PC-9 (cell line): ENCODE results near the gene TIMMDC1. TPM values are rescaled to one million over a fixed set of nuclear protein-coding genes. Genes with fewer than 3 reads are reported as not detected.

Experiments
- BruUV-seq: library from RNA; stranded (reverse); fragments of 400-500 nt; replicated peaks from 2 replicates; lab custom pipeline; 2021; lab: Mats Ljungman, UMichigan
- CTCF ChIA-PET: fragments of 300-600 bp; sonication (Branson Sonifier 250); formaldehyde crosslinking; loops from one replicate; lab custom pipeline; 2022; ENCODE audit warnings: antibody characterized with exemption; lab: Charles Lee
- POLR2A ChIA-PET: fragments of 300-600 bp; sonication (Branson Sonifier 250); formaldehyde crosslinking; loops from one replicate; lab custom pipeline; 2022; ENCODE audit warnings: antibody characterized with exemption; ENCODE audit not compliant: unreplicated experiment; lab: Charles Lee
- DNase-seq, 2 experiments: peaks; one replicate each; pipeline versions ENCODE4 v3.0.0 to v3.0.0-alpha.2; 2015 to 2022; ENCODE audit warnings: mixed read lengths in 1 of 2
- H2AFZ ChIP-seq: fragments of 200-600 bp; sonication (generic); 2 replicates; pipeline ENCODE4 v1.8.1; 2017; ENCODE audit warnings: antibody characterized with exemption
- H3F3A ChIP-seq: fragments of 200-600 bp; sonication (generic); 2 replicates; pipeline ENCODE4 v1.8.1; 2017; ENCODE audit warnings: antibody characterized with exemption, mild to moderate bottlenecking, low read depth; ENCODE audit not compliant: insufficient read depth
- H3K27ac ChIP-seq: fragments of 200-600 bp; sonication (generic); 2 replicates; pipeline ENCODE4 v1.6.1; 2016; ENCODE audit warnings: mixed run types
- H3K27me3 ChIP-seq: fragments of 200-600 bp; sonication (generic); 2 replicates; pipeline ENCODE4 v1.6.1; 2016; ENCODE audit warnings: low read depth, mixed run types; ENCODE audit not compliant: insufficient read depth
- H3K36me3 ChIP-seq: fragments of 200-600 bp; sonication (generic); 2 replicates; pipeline ENCODE4 v1.6.1; 2016; ENCODE audit warnings: low read depth, mixed run types
- H3K4me1 ChIP-seq: fragments of 200-600 bp; sonication (generic); replicated peaks from 2 replicates; pipeline ENCODE4 v1.6.1; 2016; ENCODE audit warnings: mixed run types; ENCODE audit not compliant: insufficient read depth
- H3K4me2 ChIP-seq: fragments of 200-600 bp; sonication (generic); 2 replicates; pipeline ENCODE4 v1.6.1; 2017; ENCODE audit warnings: mixed run types
- H3K4me3 ChIP-seq: fragments of 200-600 bp; sonication (generic); 2 replicates; pipeline ENCODE4 v1.6.1; 2016; ENCODE audit warnings: mixed run types
- H3K79me2 ChIP-seq: fragments of 200-600 bp; sonication (generic); 2 replicates; pipeline ENCODE4 v1.6.1; 2017; ENCODE audit warnings: low read depth, mixed run types
- H3K9me2 ChIP-seq: fragments of 200-600 bp; sonication (generic); 2 replicates; pipeline ENCODE4 v1.8.1; 2017; ENCODE audit warnings: mild to moderate bottlenecking; ENCODE audit not compliant: insufficient read depth
- H3K9me3 ChIP-seq: fragments of 200-600 bp; sonication (generic); 2 replicates; pipeline ENCODE4 v1.8.1; 2016; ENCODE audit warnings: low read depth; ENCODE audit not compliant: insufficient read depth
- H4K20me1 ChIP-seq: fragments of 200-600 bp; sonication (generic); 2 replicates; pipeline ENCODE4 v1.8.1; 2017; ENCODE audit not compliant: insufficient read depth
- CTCF ChIP-seq: fragments of 200-600 bp; sonication (generic); conservative IDR thresholded peaks from 2 replicates; pipeline ENCODE4 v1.6.1; 2017; ENCODE audit warnings: mixed run types, antibody characterized with exemption, mild to moderate bottlenecking, moderate library complexity
- EZH2 ChIP-seq: fragments of 200-600 bp; sonication (generic); IDR thresholded peaks from 2 replicates; pipeline ENCODE4 v1.8.0; 2017; ENCODE audit warnings: antibody characterized with exemption, low read depth
- intact Hi-C: fragments of 100-400 bp; cut with micrococcal nuclease; formaldehyde crosslinking; loops from one replicate; pipeline ENCODE4 v1.10.0; 2022; ENCODE audit not compliant: unreplicated experiment
- total RNA-seq: library from RNA; stranded (reverse); gene quantifications from 2 replicates; pipeline ENCODE4 v1.2.3, GENCODE V29; 2021

The TIMMDC1 gene
- total RNA-seq, 1 experiment from 2014 or later = 145 TPM

GRCh38 chr3:119557192-119557876 lies 59.0 kb downstream of the TIMMDC1 start:
- Histone ChIP-seq H3K27me3 (no peaks in the 10 kb centered on the region), H4K20me1 (no peaks in the 10 kb centered on the region), H3K9me2 (no peaks in the 10 kb centered on the region), H3K4me1 (no peaks in the 10 kb centered on the region), H3K4me2 (no peak overlapping the region), H3F3A (no peaks in the 10 kb centered on the region), H2AFZ (no peak overlapping the region), H3K27ac (no peak overlapping the region), H3K36me3 (no peaks in the 10 kb centered on the region), H3K4me3 (no peak overlapping the region), H3K79me2 (no peaks in the 10 kb centered on the region), H3K9me3 (no peaks in the 10 kb centered on the region)
- no TSS peak for BruUV-seq
- DNase-seq = no peak
- POLR2A ChIA-PET = no interaction called here
- no peak for TF ChIP-seq CTCF
- no peak for TF ChIP-seq EZH2
- CTCF ChIA-PET = no interaction called here
- intact Hi-C loops = no loop called here

GRCh38 chr3:119557877-119558269 lies 59.5 kb downstream of the TIMMDC1 start:
- BruUV-seq = no TSS peak
- H2AFZ ChIP-seq = no peak overlapping the region
- H3K9me2 ChIP-seq = no peaks in the 10 kb centered on the region
- no peaks in the 10 kb centered on the region for H3K9me3 ChIP-seq
- H3K4me1 ChIP-seq = no peaks in the 10 kb centered on the region
- ChIA-PET POLR2A (no interaction called here), CTCF (no interaction called here)
- no peaks in the 10 kb centered on the region for H4K20me1 ChIP-seq
- no peaks in the 10 kb centered on the region for H3K27me3 ChIP-seq
- no peak overlapping the region for H3K4me2 ChIP-seq
- no peaks in the 10 kb centered on the region for H3K36me3 ChIP-seq
- DNase-seq = no peak
- H3F3A ChIP-seq = no peaks in the 10 kb centered on the region
- intact Hi-C loops = no loop called here
- no peak overlapping the region for H3K4me3 ChIP-seq
- no peak overlapping the region for H3K27ac ChIP-seq
- TF ChIP-seq CTCF = no peak
- no peak for TF ChIP-seq EZH2
- no peaks in the 10 kb centered on the region for H3K79me2 ChIP-seq

GRCh38 chr3:119558626-119559317 lies 60.4 kb downstream of the TIMMDC1 start:
- CTCF ChIA-PET = no interaction called here
- intact Hi-C loops = loop anchor here (1.0 kb wide), 1 partner anchor 674 kb away; no protein-coding TSS in a partner anchor

More at GRCh38 chr3:119558626-119559317, 60.4 kb downstream of the TIMMDC1 start:
- Histone ChIP-seq H2AFZ (no peak overlapping the region), H4K20me1 (no peaks in the 10 kb centered on the region), H3K27ac (no peak overlapping the region), H3K4me1 (no peaks in the 10 kb centered on the region), H3K4me3 (no peak overlapping the region), H3K36me3 (no peaks in the 10 kb centered on the region), H3K79me2 (no peaks in the 10 kb centered on the region), H3K9me3 (no peaks in the 10 kb centered on the region), H3K9me2 (no peaks in the 10 kb centered on the region), H3K27me3 (no peaks in the 10 kb centered on the region), H3F3A (no peaks in the 10 kb centered on the region), H3K4me2 (no peak overlapping the region)
- DNase-seq = no peak
- no TSS peak for BruUV-seq
- TF ChIP-seq EZH2 (no peak), CTCF (no peak)
- POLR2A ChIA-PET = no interaction called here
